ENCODE data around the gene MIS12.

GRCh38 chr17:5492970-5493369 lies 6.6 kb downstream of the MIS12 start:
- no peak for TF ChIP-seq CTCF (IDR thresholded peaks at IDR 0.05)
- no peak for TF ChIP-seq EZH2 (IDR thresholded peaks at IDR 0.05; ENCODE audit: borderline replicate concordance, insufficient read depth, low read depth, low read length, poor library complexity, severe bottlenecking)

Data from B cell (primary cell).